Stomach (tissue), 9 donors: ENCODE results near the gene ZNF575. TPM values are rescaled to one million over a fixed set of nuclear protein-coding genes. Genes with fewer than 3 reads are reported as not detected.

Source experiments
- DNase-seq, 2 donors: peaks; one replicate each; pipeline versions ENCODE4 v3.0.0 to v3.0.0-alpha.2; 2013 to 2019
- H3K27ac ChIP-seq, 5 donors: fragments of 200-600 bp in 4 of 5; sonication (generic) in 4 of 5; one replicate each; pipeline ENCODE4 v1.5.1; 2013 to 2019; ENCODE audit warnings: mild to moderate bottlenecking in 1 of 5, moderate library complexity in 1 of 5
- H3K27me3 ChIP-seq, 3 donors: fragments of 200-600 bp; sonication (generic); one replicate each; pipeline ENCODE4 v1.5.1; 2017 to 2019; ENCODE audit warnings: mixed run types in 1 of 3
- H3K36me3 ChIP-seq, 4 donors: fragments of 200-600 bp; sonication (generic); 1 replicate in 3 of 4; 2 replicates in 1 of 4; pipeline ENCODE4 v1.5.1; 2016 to 2019
- H3K4me1 ChIP-seq, 4 donors: fragments of 200-600 bp; sonication (generic); one replicate each; pipeline ENCODE4 v1.5.1; 2016 to 2019
- H3K4me3 ChIP-seq, 4 donors: fragments of 200-600 bp; sonication (generic) in 3 of 4; one replicate each; pipeline ENCODE4 v1.5.1; 2016 to 2019; ENCODE audit warnings: mild to moderate bottlenecking in 1 of 4
- H3K9me3 ChIP-seq, 4 donors: fragments of 200-600 bp; sonication (generic); one replicate each; pipeline ENCODE4 v1.5.1; 2016 to 2019
- EP300 ChIP-seq: sonication (generic); formaldehyde crosslinking; IDR thresholded peaks from one replicate; pipeline ENCODE4 v1.6.1; 2017; ENCODE audit warnings: antibody characterized with exemption
- POLR2A ChIP-seq, 4 donors: fragments of 450-650 bp; IDR thresholded peaks; one replicate each; pipeline ENCODE4 v1.6.1; 2016; ENCODE audit warnings: antibody characterized with exemption in 4 of 4, control low read depth in 2 of 4, mild to moderate bottlenecking in 1 of 4, moderate library complexity in 1 of 4
- POLR2AphosphoS5 ChIP-seq, 3 donors: sonication (generic); formaldehyde crosslinking; IDR thresholded peaks; one replicate each; pipeline ENCODE4 v1.6.1; 2016; ENCODE audit warnings: antibody characterized with exemption in 3 of 3
- WGBS, 5 donors: extraction: QIAGEN DNeasy Blood & Tissue Kit in 3 of 5; methylation state at CpG; one replicate each; pipeline versions ENCODE4 v1.1.5 to v1.1.7; 2013 to 2018; 5-methylcytosine and 5-hydroxymethylcytosine counted together
- intact Hi-C: fragments of 100-400 bp; cut with DNase I; formaldehyde crosslinking; loops from one replicate; pipeline ENCODE4 v1.15.1; 2023; ENCODE audit warnings: low total_unique reads
- polyA plus RNA-seq, 3 donors: library from polyadenylated mRNA; stranded (reverse); fragments of 200-250 nt; gene quantifications; one replicate each; pipeline ENCODE4 v1.2.3, GENCODE V29; 2013
- total RNA-seq, 5 donors: library from RNA; depleted of rRNA; stranded (reverse); fragments of >200 nt; gene quantifications; one replicate each; pipeline versions ENCODE4 v1.1.0 to v1.2.3, GENCODE V29; 2014 to 2016
- TF ChIP-seq, protein P1 (sequence below), 7 experiments: fragments of 450-650 bp in 4 of 7; fragments of 200-600 bp in 3 of 7; sonication (generic) in 3 of 7; IDR thresholded peaks; one replicate each; pipeline ENCODE4 v1.5.1; 2016 to 2019; ENCODE audit warnings: antibody characterized with exemption in 7 of 7, control low read depth in 2 of 7, mild to moderate bottlenecking in 1 of 7
- donor health status: healthy with polysubstance abuse.
- donor health status: Bipolar disorder and iron deficiency.
- donor health status: healthy.

ZNF575 gene
- total and polyA plus RNA-seq, 8 donors = 0.37 to 23.5 (median 0.76) TPM; not detected in 3

DNA sequence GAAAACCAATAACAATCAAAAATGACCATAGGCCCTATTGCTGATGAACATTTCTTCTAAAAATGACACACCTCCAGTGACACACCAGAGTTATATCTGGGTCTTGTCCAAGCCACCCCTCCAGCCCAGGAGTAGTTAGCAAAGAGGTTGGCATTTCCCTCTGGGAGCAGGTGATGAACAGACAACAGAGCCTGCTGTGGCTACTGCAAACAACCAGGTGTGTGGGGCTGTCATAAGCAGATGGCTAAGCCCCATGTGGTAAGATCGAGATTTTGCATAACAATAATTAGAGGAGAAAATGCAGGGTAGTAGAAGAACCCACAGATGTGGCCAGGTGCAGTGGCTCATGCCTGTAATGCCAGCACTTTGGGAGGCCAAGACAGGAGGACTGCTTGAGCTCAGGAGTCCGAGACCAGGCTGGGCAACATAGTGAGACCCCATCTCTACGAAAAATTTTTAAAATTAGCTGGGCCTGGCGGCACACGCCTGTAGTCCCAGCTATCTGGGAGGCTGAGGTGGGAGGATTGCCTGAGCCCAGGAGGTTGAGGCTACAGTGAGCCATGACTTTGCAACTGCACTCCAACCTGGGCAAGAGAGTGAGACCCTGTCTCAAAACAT is 37.3 kb downstream of the ZNF575 start:
- peaks cover 0 to 30% (median 8%) of the 10 kb centered on the region in 4 donors for H3K36me3 ChIP-seq

DNA sequence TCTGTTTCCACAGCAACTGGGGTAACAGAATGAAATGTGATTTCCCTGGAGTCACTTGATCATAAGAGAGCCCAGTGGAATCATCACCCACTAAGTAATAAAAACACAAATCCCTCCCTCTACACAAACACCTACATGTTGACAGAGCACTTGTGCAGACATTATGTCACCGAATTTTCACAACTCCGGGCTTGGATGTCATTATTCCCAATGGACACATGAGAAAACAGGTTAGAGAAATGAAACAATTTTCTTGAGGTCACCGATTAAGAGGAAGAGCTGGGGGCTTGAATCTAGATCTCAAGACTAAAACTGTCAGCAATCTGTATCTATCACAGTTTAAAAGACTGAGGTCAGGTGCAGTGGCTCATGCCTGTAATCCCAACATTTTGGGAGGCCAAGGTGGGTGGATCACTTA is 39.2 kb downstream of the ZNF575 start:
- H3K27me3 ChIP-seq = no peaks in the 10 kb centered on the region
- TF ChIP-seq POLR2A (IDR thresholded peaks at IDR 0.05) (no peak), POLR2AphosphoS5 (IDR thresholded peaks at IDR 0.05) (no peak), EP300 (no peak)
- TF ChIP-seq, protein P1, sequence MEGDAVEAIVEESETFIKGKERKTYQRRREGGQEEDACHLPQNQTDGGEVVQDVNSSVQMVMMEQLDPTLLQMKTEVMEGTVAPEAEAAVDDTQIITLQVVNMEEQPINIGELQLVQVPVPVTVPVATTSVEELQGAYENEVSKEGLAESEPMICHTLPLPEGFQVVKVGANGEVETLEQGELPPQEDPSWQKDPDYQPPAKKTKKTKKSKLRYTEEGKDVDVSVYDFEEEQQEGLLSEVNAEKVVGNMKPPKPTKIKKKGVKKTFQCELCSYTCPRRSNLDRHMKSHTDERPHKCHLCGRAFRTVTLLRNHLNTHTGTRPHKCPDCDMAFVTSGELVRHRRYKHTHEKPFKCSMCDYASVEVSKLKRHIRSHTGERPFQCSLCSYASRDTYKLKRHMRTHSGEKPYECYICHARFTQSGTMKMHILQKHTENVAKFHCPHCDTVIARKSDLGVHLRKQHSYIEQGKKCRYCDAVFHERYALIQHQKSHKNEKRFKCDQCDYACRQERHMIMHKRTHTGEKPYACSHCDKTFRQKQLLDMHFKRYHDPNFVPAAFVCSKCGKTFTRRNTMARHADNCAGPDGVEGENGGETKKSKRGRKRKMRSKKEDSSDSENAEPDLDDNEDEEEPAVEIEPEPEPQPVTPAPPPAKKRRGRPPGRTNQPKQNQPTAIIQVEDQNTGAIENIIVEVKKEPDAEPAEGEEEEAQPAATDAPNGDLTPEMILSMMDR (IDR thresholded peaks at IDR 0.05) = no peak
- DNase-seq = peak in 1 of 2 donors; percentile 52
- peak overlapping the region in 1 of 5 donors; percentile 39 for H3K27ac ChIP-seq
- peaks cover 0 to 30% (median 8%) of the 10 kb centered on the region in 4 donors for H3K36me3 ChIP-seq
- H3K4me3 ChIP-seq = no peak overlapping the region
- H3K9me3 ChIP-seq = no peaks in the 10 kb centered on the region
- 57 to 80% (median 62%) methylated on average over 3 of the region's 3 CpGs for WGBS, 5 donors
- H3K4me1 ChIP-seq = peaks cover 13 to 47% (median 28%) of the 10 kb centered on the region in 4 donors
- intact Hi-C loops = no loop called here

More for the DNA sequence above, 37.3 kb downstream of the ZNF575 start:
- TF ChIP-seq, protein P1 (IDR thresholded peaks at IDR 0.05) = no peak
- TF ChIP-seq POLR2AphosphoS5 (IDR thresholded peaks at IDR 0.05) (no peak), EP300 (no peak), POLR2A (IDR thresholded peaks at IDR 0.05) (no peak)
- Histone ChIP-seq H3K4me1 (peaks cover 7 to 40% (median 22%) of the 10 kb centered on the region in 4 donors), H3K9me3 (no peaks in the 10 kb centered on the region), H3K27me3 (no peaks in the 10 kb centered on the region), H3K27ac (no peak overlapping the region), H3K4me3 (no peak overlapping the region)
- DNase-seq = no peak
- 78 to 92% (median 85%) methylated on average over 5 of the region's 5 CpGs for WGBS, 5 donors
- intact Hi-C loops = no loop called here

DNA sequence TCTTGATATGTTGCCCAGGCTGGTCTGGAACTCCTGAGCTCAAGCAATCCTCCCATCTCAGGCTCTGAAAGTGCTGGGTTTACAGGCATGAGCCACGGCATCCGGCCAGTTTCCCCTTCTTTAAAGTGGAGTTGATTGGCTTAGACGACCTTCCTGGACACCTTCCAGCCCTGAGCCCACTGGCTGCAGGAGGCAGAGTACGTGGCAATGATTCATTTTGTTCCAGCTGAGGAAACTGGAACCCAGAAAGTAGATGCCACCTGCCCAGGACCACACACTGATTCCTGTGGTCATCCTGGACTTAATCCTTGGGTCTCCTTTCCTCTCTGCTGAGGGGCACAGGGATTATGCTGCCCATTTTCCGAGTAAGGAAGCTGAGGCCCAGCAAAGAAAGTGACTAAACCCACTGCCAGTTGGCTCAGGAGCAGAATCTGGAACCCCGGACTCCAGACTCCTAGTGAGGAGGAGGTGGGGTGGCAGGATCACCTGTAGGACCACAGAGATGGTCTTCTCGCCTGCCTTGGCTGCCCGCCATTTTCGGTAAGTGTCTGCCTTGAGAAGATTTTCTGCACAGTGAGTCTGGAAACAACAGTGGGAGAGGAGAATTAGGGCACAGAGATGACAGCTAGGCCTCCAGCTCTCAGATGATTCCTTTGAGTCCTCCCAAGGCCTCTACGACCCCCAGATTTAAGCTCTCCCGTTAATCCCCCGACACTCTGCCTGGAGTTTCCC is 41.6 kb downstream of the ZNF575 start:
- Histone ChIP-seq H3K27ac (peak overlapping the region; percentile 58 to 92 (median 87)), H3K36me3 (peaks cover 0 to 30% (median 8%) of the 10 kb centered on the region in 4 donors), H3K4me1 (peaks cover 13 to 49% (median 28%) of the 10 kb centered on the region in 4 donors), H3K4me3 (peak overlapping the region; percentile 62 to 91 (median 76)), H3K27me3 (no peaks in the 10 kb centered on the region), H3K9me3 (no peaks in the 10 kb centered on the region)
- intact Hi-C loops = no loop called here
- TF ChIP-seq EP300 (no peak), POLR2A (IDR thresholded peaks at IDR 0.05) (no peak), POLR2AphosphoS5 (IDR thresholded peaks at IDR 0.05) (no peak)
- TF ChIP-seq, protein P1 (IDR thresholded peaks at IDR 0.05) = no peak
- peak in 1 of 2 donors; percentile 35 for DNase-seq
- 23 to 31% (median 27%) methylated on average over 12 of the region's 12 CpGs for WGBS, 5 donors

DNA sequence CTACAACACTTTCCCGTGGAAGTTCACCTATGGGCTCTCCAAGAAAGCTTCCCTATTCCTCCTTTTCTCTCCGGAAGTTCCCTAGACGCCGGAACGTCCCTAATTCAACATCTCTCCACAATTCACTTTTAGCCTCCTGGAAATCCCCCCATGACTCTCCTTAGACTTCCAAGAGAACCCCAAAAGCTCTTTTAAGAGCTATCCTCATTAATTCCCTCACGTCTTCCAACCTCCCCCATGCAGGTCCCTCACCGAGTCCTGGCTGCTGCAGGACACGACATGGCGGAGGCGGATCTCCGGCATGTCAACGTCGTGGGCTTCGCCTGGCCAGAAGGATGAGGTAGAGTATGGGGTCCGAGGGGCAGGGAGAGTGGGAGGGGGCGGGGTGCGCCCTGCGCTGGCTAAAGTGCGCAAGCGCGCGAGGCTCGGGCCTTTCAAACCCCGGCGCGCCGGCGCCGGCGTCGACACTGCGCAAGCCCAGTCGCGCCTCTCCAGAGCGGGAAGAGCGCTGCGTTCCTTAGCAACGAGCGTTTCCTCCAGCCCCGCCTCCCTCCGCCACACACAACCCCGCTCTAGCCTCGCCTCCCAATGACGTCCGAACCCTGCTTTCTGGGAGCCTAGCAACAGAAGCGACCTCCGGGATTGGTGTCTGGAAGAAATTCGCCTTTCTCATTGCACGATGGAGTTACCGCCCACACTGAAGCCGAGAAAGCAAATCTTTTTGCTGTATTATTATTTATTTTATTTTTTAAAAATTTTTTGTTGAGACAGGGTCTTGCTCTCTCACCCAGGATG is 42.4 kb downstream of the ZNF575 start, which contains the start of the genes PINLYP and XRCC1:
TSS of gene PINLYP (plus strand) at position 646 of the 795 bp plus-strand sequence. CDS start 1,391 bp downstream, outside the sequence.
TSS of gene XRCC1 (minus strand) at position 372 of the 795 bp plus-strand sequence. CDS start at position 303, 69 bp downstream.
- Histone ChIP-seq H3K4me3 (peak within 1 kb of the TSS; percentile 62 to 91 (median 76)), H3K27ac (peak within 1 kb of the TSS; percentile 58 to 92 (median 87)), H3K4me1 (peaks cover 13 to 53% (median 31%) of the 10 kb centered on the region in 4 donors), H3K27me3 (no peaks in the 10 kb centered on the region), H3K36me3 (peaks cover 0 to 30% (median 8%) of the 10 kb centered on the region in 4 donors), H3K9me3 (no peaks in the 10 kb centered on the region)
- intact Hi-C loops = no loop called here
- peak; percentile 98 to 100 for DNase-seq
- TF ChIP-seq, protein P1 (IDR thresholded peaks at IDR 0.05) = no peak
- TF ChIP-seq EP300 (peak; percentile 23), POLR2AphosphoS5 (IDR thresholded peaks at IDR 0.05) (peak in 2 of 3 donors; percentile 29 to 55), POLR2A (IDR thresholded peaks at IDR 0.05) (no peak)
- WGBS, 5 donors = 0 to 1% (median 1%) methylated on average over 34 to 51 of the region's 51 CpGs
